Astrocyte (in vitro differentiated cells and primary cell): ENCODE results near the gene IBTK.
"Not testable (repeated sequence)": the region's sequence is repeated elsewhere in the genome, so short reads cannot be mapped to it uniquely, and the experiment has no call there.

Experiments
- EZH2 ChIP-seq: IDR thresholded peaks from 2 replicates; pipeline ENCODE4 v1.6.1; 2012; ENCODE audit warnings: mild to moderate bottlenecking, low read length, inconsistent platforms; ENCODE audit not compliant: insufficient read depth
- TF ChIP-seq, protein P1 (sequence below): IDR thresholded peaks from 2 replicates; pipeline ENCODE4 v1.5.1; 2011; ENCODE audit warnings: low read depth, mild to moderate bottlenecking, inconsistent platforms, low read length, moderate library complexity; ENCODE audit not compliant: insufficient read depth

DNA sequence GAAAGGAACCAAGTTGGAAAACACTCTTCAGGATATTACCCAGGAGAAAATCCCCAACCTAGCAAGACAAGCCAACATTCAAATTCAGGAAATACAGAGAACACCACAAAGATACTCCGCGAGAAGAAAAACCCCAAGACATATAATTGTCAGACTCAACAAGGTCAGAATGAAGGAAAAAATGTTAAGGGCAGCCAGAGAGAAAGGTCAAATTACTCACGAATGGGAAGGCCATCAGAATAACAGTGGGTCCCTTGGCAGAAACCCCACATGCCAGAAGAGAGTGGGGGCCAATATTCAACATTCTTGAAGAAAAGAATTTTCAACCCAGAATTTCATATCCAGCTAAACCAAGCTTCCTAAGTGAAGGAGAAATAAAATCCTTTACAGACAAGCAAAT is 94.8 kb downstream of the IBTK start:
- TF ChIP-seq, protein P1, sequence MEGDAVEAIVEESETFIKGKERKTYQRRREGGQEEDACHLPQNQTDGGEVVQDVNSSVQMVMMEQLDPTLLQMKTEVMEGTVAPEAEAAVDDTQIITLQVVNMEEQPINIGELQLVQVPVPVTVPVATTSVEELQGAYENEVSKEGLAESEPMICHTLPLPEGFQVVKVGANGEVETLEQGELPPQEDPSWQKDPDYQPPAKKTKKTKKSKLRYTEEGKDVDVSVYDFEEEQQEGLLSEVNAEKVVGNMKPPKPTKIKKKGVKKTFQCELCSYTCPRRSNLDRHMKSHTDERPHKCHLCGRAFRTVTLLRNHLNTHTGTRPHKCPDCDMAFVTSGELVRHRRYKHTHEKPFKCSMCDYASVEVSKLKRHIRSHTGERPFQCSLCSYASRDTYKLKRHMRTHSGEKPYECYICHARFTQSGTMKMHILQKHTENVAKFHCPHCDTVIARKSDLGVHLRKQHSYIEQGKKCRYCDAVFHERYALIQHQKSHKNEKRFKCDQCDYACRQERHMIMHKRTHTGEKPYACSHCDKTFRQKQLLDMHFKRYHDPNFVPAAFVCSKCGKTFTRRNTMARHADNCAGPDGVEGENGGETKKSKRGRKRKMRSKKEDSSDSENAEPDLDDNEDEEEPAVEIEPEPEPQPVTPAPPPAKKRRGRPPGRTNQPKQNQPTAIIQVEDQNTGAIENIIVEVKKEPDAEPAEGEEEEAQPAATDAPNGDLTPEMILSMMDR, result not testable (repeated sequence)
- not testable (repeated sequence) for TF ChIP-seq EZH2
